SK-N-SH (cell line): Measurements from ENCODE around the gene DLG2. TPM values are rescaled to one million over a fixed set of nuclear protein-coding genes. Genes with fewer than 3 reads are reported as not detected.

Experiments used
- CTCF ChIA-PET: fragments of 300-600, 350-600 bp; formaldehyde crosslinking; extraction: SDS; loops from one replicate; lab custom pipeline; 2021; lab: Yijun Ruan, JAX
- POLR2A ChIA-PET: fragments of 350-600 bp; sonication (Branson Sonifier 250); formaldehyde crosslinking; extraction: SDS; loops from one replicate; lab custom pipeline; 2020; ENCODE audit warnings: antibody characterized with exemption, inconsistent platforms; lab: Yijun Ruan, JAX
- DNase-seq: peaks from one replicate; pipeline ENCODE4 v3.0.0; 2012
- H2AFZ ChIP-seq: fragments of 200-600 bp; sonication (generic); 2 replicates; pipeline ENCODE4 v1.8.1; 2016; ENCODE audit warnings: antibody characterized with exemption, mild to moderate bottlenecking, low read depth
- H3F3A ChIP-seq: fragments of 200-600 bp; sonication (generic); replicated peaks from 2 replicates; pipeline ENCODE3; 2016; ENCODE audit warnings: antibody characterized with exemption, mild to moderate bottlenecking; ENCODE audit not compliant: insufficient read depth
- H3K27ac ChIP-seq, 2 experiments: fragments of 200-500 bp in 1 of 2; fragments of 200-600 bp in 1 of 2; sonication (Bioruptor generic) in 1 of 2; sonication (generic), shearing (Covaris generic) in 1 of 2; 2 replicates each; pipeline versions ENCODE4 v1.5.1 to v1.6.1; 2014 to 2016; ENCODE audit warnings: low read depth in 2 of 2, inconsistent platforms in 1 of 2, low read length in 1 of 2, mild to moderate bottlenecking in 1 of 2, mixed read lengths in 1 of 2
- H3K27me3 ChIP-seq: fragments of 200-600 bp; sonication (generic), shearing (Covaris generic); 2 replicates; pipeline ENCODE4 v1.6.1; 2016; ENCODE audit warnings: mixed run types; ENCODE audit not compliant: insufficient read depth
- H3K36me3 ChIP-seq, 2 experiments: fragments of 200-500 bp in 1 of 2; fragments of 200-600 bp in 1 of 2; sonication (Bioruptor generic) in 1 of 2; sonication (generic) in 1 of 2; replicated peaks in 1 of 2; 2 replicates each; pipeline versions ENCODE3 to v1.5.1; 2014 to 2016; ENCODE audit warnings: low read length in 1 of 2, mild to moderate bottlenecking in 1 of 2; ENCODE audit not compliant: insufficient read depth in 2 of 2, control insufficient read depth in 1 of 2
- H3K4me1 ChIP-seq, 2 experiments: fragments of 200-500 bp in 1 of 2; fragments of 200-600 bp in 1 of 2; sonication (Bioruptor generic) in 1 of 2; sonication (generic), shearing (Covaris generic) in 1 of 2; 2 replicates each; pipeline versions ENCODE4 v1.5.1 to v1.6.1; 2014 to 2016; ENCODE audit warnings: low read depth in 1 of 2, low read length in 1 of 2, mixed run types in 1 of 2; ENCODE audit not compliant: insufficient read depth in 2 of 2, control insufficient read depth in 1 of 2
- H3K4me2 ChIP-seq: fragments of 200-600 bp; sonication (generic), shearing (Covaris generic); 2 replicates; pipeline ENCODE4 v1.6.1; 2017; ENCODE audit warnings: mixed run types
- H3K4me3 ChIP-seq, 2 experiments: fragments of 200-500 bp in 1 of 2; fragments of 200-600 bp in 1 of 2; sonication (Bioruptor generic) in 1 of 2; sonication (generic), shearing (Covaris generic) in 1 of 2; 2 replicates each; pipeline versions ENCODE4 v1.5.1 to v1.8.1; 2014 to 2016; ENCODE audit warnings: low read depth in 2 of 2, inconsistent platforms in 1 of 2, low read length in 1 of 2, mild to moderate bottlenecking in 1 of 2, mixed read lengths in 1 of 2, moderate library complexity in 1 of 2
- H3K79me2 ChIP-seq: fragments of 200-600 bp; sonication (generic); 2 replicates; pipeline ENCODE4 v1.8.1; 2017; ENCODE audit warnings: mild to moderate bottlenecking; ENCODE audit not compliant: insufficient read depth
- H3K9ac ChIP-seq: fragments of 200-600 bp; sonication (generic); 2 replicates; pipeline ENCODE4 v1.6.1; 2017; ENCODE audit warnings: mixed run types
- H3K9me2 ChIP-seq: fragments of 200-600 bp; sonication (generic); 2 replicates; pipeline ENCODE4 v1.6.1; 2017; ENCODE audit warnings: mixed run types
- H3K9me3 ChIP-seq: fragments of 200-600 bp; sonication (generic); 2 replicates; pipeline ENCODE4 v1.6.1; 2017; ENCODE audit warnings: mixed run types, mild to moderate bottlenecking, moderate library complexity
- H4K20me1 ChIP-seq: fragments of 200-600 bp; sonication (generic); 2 replicates; pipeline ENCODE4 v1.6.1; 2017; ENCODE audit warnings: mild to moderate bottlenecking, mixed run types; ENCODE audit not compliant: insufficient read depth
- CHD2 ChIP-seq: fragments of 150-350 bp; IDR thresholded peaks from 2 replicates; pipeline ENCODE4 v1.6.1; 2018; ENCODE audit warnings: low read length; ENCODE audit not compliant: partially characterized antibody
- EP300 ChIP-seq, 2 experiments: IDR thresholded peaks; 2 replicates each; pipeline versions ENCODE4 v1.4.0 to v1.6.1; 2012; ENCODE audit warnings: borderline replicate concordance in 1 of 2, low read depth in 1 of 2, low read length in 1 of 2
- FOXJ3 ChIP-seq: sonication (generic); formaldehyde crosslinking; IDR thresholded peaks from 2 replicates; pipeline ENCODE4 v1.5.1; 2020; ENCODE audit warnings: mild to moderate bottlenecking, missing genetic modification reagents
- GABPA ChIP-seq: IDR thresholded peaks from 2 replicates; pipeline ENCODE4 v1.4.0; 2012; ENCODE audit warnings: low read depth, mild to moderate bottlenecking
- GATA2 ChIP-seq: sonication (generic); formaldehyde crosslinking; IDR thresholded peaks from 2 replicates; pipeline ENCODE4 v1.5.0; 2020; ENCODE audit warnings: mild to moderate bottlenecking, missing genetic modification reagents
- JUND ChIP-seq: IDR thresholded peaks from 2 replicates; pipeline ENCODE4 v1.4.0; 2012
- MXI1 ChIP-seq: IDR thresholded peaks from 2 replicates; pipeline ENCODE4 v1.6.1; 2012; ENCODE audit warnings: mild to moderate bottlenecking, low read depth, low read length, improper control_type of control experiment
- NFIC ChIP-seq: IDR thresholded peaks from 2 replicates; pipeline ENCODE4 v1.4.0; 2012; ENCODE audit warnings: borderline replicate concordance
- NRF1 ChIP-seq: IDR thresholded peaks from 2 replicates; pipeline ENCODE4 v1.6.1; 2012; ENCODE audit warnings: low read depth, mild to moderate bottlenecking, low read length
- RCOR1 ChIP-seq: fragments of 150-350 bp; IDR thresholded peaks from 2 replicates; pipeline ENCODE4 v1.6.1; 2017; ENCODE audit warnings: antibody characterized with exemption, low read length
- RXRA ChIP-seq: IDR thresholded peaks from 2 replicates; pipeline ENCODE4 v1.4.0; 2012; ENCODE audit warnings: low read depth, mild to moderate bottlenecking, borderline replicate concordance
- TCF12 ChIP-seq: IDR thresholded peaks from 2 replicates; pipeline ENCODE4 v1.4.0; 2012
- YY1 ChIP-seq: IDR thresholded peaks from 2 replicates; pipeline ENCODE4 v1.4.0; 2012; ENCODE audit warnings: low read depth, mild to moderate bottlenecking
- WGBS: methylation state at CpG from one replicate; pipeline ENCODE4 v1.1.6; 2017; ENCODE audit warnings: low lambda C conversion rate; 5-methylcytosine and 5-hydroxymethylcytosine counted together
- polyA plus RNA-seq, 3 experiments: library from polyadenylated mRNA; depleted of rRNA; stranded (reverse); fragments of >200 nt; gene quantifications; 2 replicates each; pipeline ENCODE4 v1.2.3, GENCODE V29; 2012
- TF ChIP-seq, protein P1 (sequence below): IDR thresholded peaks from 2 replicates; pipeline ENCODE4 v1.4.0; 2012; ENCODE audit warnings: low read depth, borderline replicate concordance
- TF ChIP-seq, protein P2 (sequence below): IDR thresholded peaks from 2 replicates; pipeline ENCODE4; 2012
- TF ChIP-seq, protein P3 (sequence below): fragments of 200-600 bp; sonication (generic); IDR thresholded peaks from 2 replicates; pipeline ENCODE4 v1.6.1; 2017; ENCODE audit warnings: antibody characterized with exemption, mild to moderate bottlenecking, moderate library complexity

Gene DLG2
- polyA plus RNA-seq, 1 of the 3 experiments (the other 2 are of a cell fraction) = 0.21 TPM

DNA sequence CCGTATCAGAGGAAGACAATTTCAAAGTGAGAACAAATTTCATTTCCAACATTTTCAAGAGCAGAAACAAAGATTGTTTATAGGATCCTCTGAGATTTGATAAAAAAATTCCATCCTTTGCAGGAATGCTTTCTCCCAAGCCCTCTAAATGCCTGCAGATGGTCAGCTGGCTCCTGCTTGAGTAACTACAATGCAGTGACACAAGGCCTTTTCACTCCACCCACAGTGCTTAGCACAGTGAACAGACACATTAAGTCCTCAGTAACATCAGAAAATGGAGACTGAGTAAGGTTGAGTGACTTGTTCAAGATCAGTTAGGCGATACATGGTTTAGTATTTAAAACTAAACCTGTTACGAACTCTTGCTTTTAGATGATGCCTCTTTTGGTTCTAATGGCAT, 1813.8 kb downstream of the DLG2 start:
- no peak overlapping the region for H2AFZ ChIP-seq
- no peaks in the 10 kb centered on the region for H4K20me1 ChIP-seq
- no peak for TF ChIP-seq CHD2
- no peak for TF ChIP-seq GABPA
- no peak for TF ChIP-seq FOXJ3 (CRISPR knock-in tag)
- TF ChIP-seq MXI1 = no peak
- TF ChIP-seq NFIC = no peak
- TF ChIP-seq RCOR1 = no peak
- TF ChIP-seq RXRA = no peak
- no peak for TF ChIP-seq EP300 (IDR thresholded peaks at IDR 0.05; ENCODE audit: borderline replicate concordance in 1 of 2, low read depth in 1 of 2, low read length in 1 of 2)
- no peak for TF ChIP-seq TCF12
- no peak for TF ChIP-seq YY1
- peaks cover 2 to 23% of the 10 kb centered on the region in 2 experiments; a peak in 3 of 4 replicates for H3K4me1 ChIP-seq
- H3K9ac ChIP-seq = no peak overlapping the region
- no peak overlapping the region for H3K4me3 ChIP-seq
- no peaks in the 10 kb centered on the region; the same call in 1 of the 2 replicates for H3K27me3 ChIP-seq
- H3K27ac ChIP-seq = no peak overlapping the region
- no peaks in the 10 kb centered on the region for H3K9me2 ChIP-seq
- DNase-seq = no peak
- H3K79me2 ChIP-seq = no peaks in the 10 kb centered on the region
- H3K36me3 ChIP-seq = no peaks in the 10 kb centered on the region
- H3F3A ChIP-seq = peaks cover 16% of the 10 kb centered on the region
- POLR2A ChIA-PET = no interaction called here
- no peak overlapping the region for H3K4me2 ChIP-seq
- no peaks in the 10 kb centered on the region for H3K9me3 ChIP-seq
- WGBS = 69% methylated on average over 3 of the region's 3 CpGs
- CTCF ChIA-PET = no interaction called here

DNA sequence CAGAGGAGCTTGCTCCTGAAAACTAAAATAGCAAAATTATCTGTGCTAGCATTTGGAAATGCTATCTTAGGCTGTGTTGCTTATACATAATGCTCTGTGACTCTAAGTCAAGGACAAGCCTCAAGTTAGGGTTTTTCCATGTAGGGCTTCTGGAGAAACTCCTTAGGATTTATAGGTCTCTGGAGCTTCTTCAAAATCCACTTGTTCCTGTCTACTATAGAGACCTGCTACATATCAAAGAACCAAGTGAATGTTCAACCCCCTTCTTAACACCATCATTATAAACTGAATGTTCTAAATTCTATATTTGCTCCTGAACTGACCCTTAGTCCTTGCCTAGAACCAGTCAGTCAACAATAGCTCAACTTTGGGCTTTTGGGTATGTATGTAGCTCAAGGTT, 1817.9 kb downstream of the DLG2 start:
- no peak for DNase-seq
- no peaks in the 10 kb centered on the region for H3K4me1 ChIP-seq
- no peaks in the 10 kb centered on the region for H3K36me3 ChIP-seq
- no peak overlapping the region for H3K4me2 ChIP-seq
- H3K27me3 ChIP-seq = no peaks in the 10 kb centered on the region; the same call in 1 of the 2 replicates
- H2AFZ ChIP-seq = no peak overlapping the region
- no peaks in the 10 kb centered on the region for H3F3A ChIP-seq
- H3K9me3 ChIP-seq = no peaks in the 10 kb centered on the region
- no peaks in the 10 kb centered on the region for H3K9me2 ChIP-seq
- TF ChIP-seq, protein P1, sequence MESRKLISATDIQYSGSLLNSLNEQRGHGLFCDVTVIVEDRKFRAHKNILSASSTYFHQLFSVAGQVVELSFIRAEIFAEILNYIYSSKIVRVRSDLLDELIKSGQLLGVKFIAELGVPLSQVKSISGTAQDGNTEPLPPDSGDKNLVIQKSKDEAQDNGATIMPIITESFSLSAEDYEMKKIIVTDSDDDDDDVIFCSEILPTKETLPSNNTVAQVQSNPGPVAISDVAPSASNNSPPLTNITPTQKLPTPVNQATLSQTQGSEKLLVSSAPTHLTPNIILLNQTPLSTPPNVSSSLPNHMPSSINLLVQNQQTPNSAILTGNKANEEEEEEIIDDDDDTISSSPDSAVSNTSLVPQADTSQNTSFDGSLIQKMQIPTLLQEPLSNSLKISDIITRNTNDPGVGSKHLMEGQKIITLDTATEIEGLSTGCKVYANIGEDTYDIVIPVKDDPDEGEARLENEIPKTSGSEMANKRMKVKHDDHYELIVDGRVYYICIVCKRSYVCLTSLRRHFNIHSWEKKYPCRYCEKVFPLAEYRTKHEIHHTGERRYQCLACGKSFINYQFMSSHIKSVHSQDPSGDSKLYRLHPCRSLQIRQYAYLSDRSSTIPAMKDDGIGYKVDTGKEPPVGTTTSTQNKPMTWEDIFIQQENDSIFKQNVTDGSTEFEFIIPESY = no peak
- TF ChIP-seq, protein P2, sequence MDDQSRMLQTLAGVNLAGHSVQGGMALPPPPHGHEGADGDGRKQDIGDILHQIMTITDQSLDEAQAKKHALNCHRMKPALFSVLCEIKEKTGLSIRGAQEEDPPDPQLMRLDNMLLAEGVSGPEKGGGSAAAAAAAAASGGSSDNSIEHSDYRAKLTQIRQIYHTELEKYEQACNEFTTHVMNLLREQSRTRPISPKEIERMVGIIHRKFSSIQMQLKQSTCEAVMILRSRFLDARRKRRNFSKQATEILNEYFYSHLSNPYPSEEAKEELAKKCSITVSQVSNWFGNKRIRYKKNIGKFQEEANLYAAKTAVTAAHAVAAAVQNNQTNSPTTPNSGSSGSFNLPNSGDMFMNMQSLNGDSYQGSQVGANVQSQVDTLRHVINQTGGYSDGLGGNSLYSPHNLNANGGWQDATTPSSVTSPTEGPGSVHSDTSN = no peak
- TF ChIP-seq GATA2 (CRISPR knock-in tag) (no peak), TCF12 (no peak), JUND (no peak), RCOR1 (no peak), NFIC (no peak), NRF1 (no peak), CHD2 (no peak)
- TF ChIP-seq, protein P3, sequence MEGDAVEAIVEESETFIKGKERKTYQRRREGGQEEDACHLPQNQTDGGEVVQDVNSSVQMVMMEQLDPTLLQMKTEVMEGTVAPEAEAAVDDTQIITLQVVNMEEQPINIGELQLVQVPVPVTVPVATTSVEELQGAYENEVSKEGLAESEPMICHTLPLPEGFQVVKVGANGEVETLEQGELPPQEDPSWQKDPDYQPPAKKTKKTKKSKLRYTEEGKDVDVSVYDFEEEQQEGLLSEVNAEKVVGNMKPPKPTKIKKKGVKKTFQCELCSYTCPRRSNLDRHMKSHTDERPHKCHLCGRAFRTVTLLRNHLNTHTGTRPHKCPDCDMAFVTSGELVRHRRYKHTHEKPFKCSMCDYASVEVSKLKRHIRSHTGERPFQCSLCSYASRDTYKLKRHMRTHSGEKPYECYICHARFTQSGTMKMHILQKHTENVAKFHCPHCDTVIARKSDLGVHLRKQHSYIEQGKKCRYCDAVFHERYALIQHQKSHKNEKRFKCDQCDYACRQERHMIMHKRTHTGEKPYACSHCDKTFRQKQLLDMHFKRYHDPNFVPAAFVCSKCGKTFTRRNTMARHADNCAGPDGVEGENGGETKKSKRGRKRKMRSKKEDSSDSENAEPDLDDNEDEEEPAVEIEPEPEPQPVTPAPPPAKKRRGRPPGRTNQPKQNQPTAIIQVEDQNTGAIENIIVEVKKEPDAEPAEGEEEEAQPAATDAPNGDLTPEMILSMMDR = no peak
- ChIA-PET CTCF (interaction anchor here (1.0 to 2.7 kb wide), 4 partner anchors 11 to 567 kb away, joined by 3 to 7 read pairs (median 4); no protein-coding TSS in a partner anchor), POLR2A (no interaction called here)
- H3K4me3 ChIP-seq = no peak overlapping the region
- no peak overlapping the region for H3K27ac ChIP-seq
- H3K79me2 ChIP-seq = no peaks in the 10 kb centered on the region
- H3K9ac ChIP-seq = no peak overlapping the region
- H4K20me1 ChIP-seq = no peaks in the 10 kb centered on the region
